Measurements from ENCODE around the gene LALBA. TPM values are rescaled to one million over a fixed set of nuclear protein-coding genes. Genes with fewer than 3 reads are reported as not detected.

LALBA gene
- total and polyA plus RNA-seq, 2 of the 8 experiments (the other 6 are each of a cell fraction or from before 2014, with no cell fraction given) = not detected

GRCh38 chr12:48615681-48616080, 45.8 kb upstream of the LALBA start:
- H3K18ac ChIP-seq (ENCODE audit: extremely low read depth, low read length) = no peak overlapping the region
- H4K20me1 ChIP-seq (replicated peaks in 1 of 2; ENCODE audit: control insufficient read depth in 1 of 2, insufficient read depth in 2 of 2, low read length in 2 of 2) = no peaks in the 10 kb centered on the region
- no peak overlapping the region for H2AFZ ChIP-seq (ENCODE audit: low read length)
- DNase-seq (ENCODE audit: low read depth in 1 of 2, low spot score in 2 of 2) (no peak), FAIRE-seq (no peak)
- 85% methylated on average over 4 of the region's 4 CpGs; no CpG with 5 or more reads in 1 of the 2 experiments for WGBS, 2 experiments (ENCODE audit: extremely low coverage in 1 of 2, insufficient coverage in 1 of 2, insufficient read length in 1 of 2, insufficient replicate concordance in 2 of 2, low coverage in 1 of 2, low lambda C conversion rate in 2 of 2, missing lambda C conversion rate in 1 of 2)
- peaks cover 0 to 3% of the 10 kb centered on the region in 2 experiments; a peak in 1 of 4 replicates for H3K9me3 ChIP-seq (ENCODE audit: insufficient read depth in 2 of 2, low read depth in 1 of 2, low read length in 1 of 2)
- no peaks in the 10 kb centered on the region for H3K4me1 ChIP-seq (replicated peaks in 1 of 4; ENCODE audit: control insufficient read depth in 3 of 4, insufficient read depth in 4 of 4, low read length in 3 of 4)
- no peak overlapping the region for H3K14ac ChIP-seq (ENCODE audit: insufficient read length)
- no peak overlapping the region for H3K9ac ChIP-seq (replicated peaks in 1 of 4; ENCODE audit: extremely low read depth in 1 of 4, low read depth in 3 of 4, low read length in 3 of 4)
- H3K27ac ChIP-seq (ENCODE audit: low read depth, low read length) = no peak overlapping the region
- POLR2A ChIA-PET (ENCODE audit: partially characterized antibody) = interaction anchor here (0.7 kb wide), 1 partner anchor 22 kb away, joined by 3 read pairs; no protein-coding TSS in a partner anchor
- H2BK12ac ChIP-seq (ENCODE audit: low read depth, low read length) = no peak overlapping the region
- H3K4ac ChIP-seq (replicated peaks; ENCODE audit: insufficient read length, low read depth, low read length) = no peak overlapping the region
- CTCF ChIA-PET (ENCODE audit: partially characterized antibody) = interaction anchor here (0.9 to 13.0 kb wide), 3 partner anchors 55 to 74 kb away, joined by 3 to 388 read pairs (median 3); no protein-coding TSS in a partner anchor
- H3K56ac ChIP-seq (replicated peaks; ENCODE audit: insufficient read length, low read depth, low read length) = no peak overlapping the region
- no peak overlapping the region for H3K4me2 ChIP-seq (ENCODE audit: insufficient read depth in 1 of 2, low read depth in 2 of 2, low read length in 2 of 2)
- no peak overlapping the region for H2AK5ac ChIP-seq (ENCODE audit: low read depth, low read length)
- H3K23me2 ChIP-seq (ENCODE audit: low read depth, low read length) = no peaks in the 10 kb centered on the region
- no peaks in the 10 kb centered on the region for H3K79me2 ChIP-seq (ENCODE audit: control insufficient read depth in 1 of 2, insufficient read depth in 2 of 2, low read length in 2 of 2)
- H4K91ac ChIP-seq (replicated peaks; ENCODE audit: insufficient read length, low read length) = no peak overlapping the region
- H2BK5ac ChIP-seq (ENCODE audit: low read depth, low read length) = no peak overlapping the region
- no peak overlapping the region for H4K5ac ChIP-seq (ENCODE audit: insufficient read length, low read depth, low read length)
- H3K23ac ChIP-seq (ENCODE audit: insufficient read length) = no peak overlapping the region
- no peaks in the 10 kb centered on the region for H3K79me1 ChIP-seq (ENCODE audit: low read depth, low read length)
- H3K4me3 ChIP-seq (ENCODE audit: extremely low read depth in 1 of 4, insufficient read depth in 2 of 4, low read depth in 3 of 4, low read length in 4 of 4) = no peak overlapping the region
- H3K36me3 ChIP-seq (ENCODE audit: control insufficient read depth in 2 of 4, insufficient read depth in 4 of 4, low read length in 3 of 4) = no peaks in the 10 kb centered on the region
- H4K8ac ChIP-seq (ENCODE audit: extremely low read depth, insufficient read depth, low read length) = no peak overlapping the region
- no peak overlapping the region for H2BK120ac ChIP-seq (replicated peaks; ENCODE audit: low read depth, low read length)
- H2BK20ac ChIP-seq (ENCODE audit: low read length) = no peak overlapping the region
- H2BK15ac ChIP-seq (ENCODE audit: low read length) = no peak overlapping the region
- no peaks in the 10 kb centered on the region for H3K27me3 ChIP-seq (replicated peaks in 1 of 4; ENCODE audit: control insufficient read depth in 3 of 4, extremely low read depth in 1 of 4, insufficient read depth in 3 of 4, low read length in 3 of 4)
- TF ChIP-seq POLR2AphosphoS5 (IDR thresholded peaks at IDR 0.05; ENCODE audit: low read depth, low read length) = no peak

Data from H1 (cell line).